Subcutaneous adipose tissue (tissue), 4 donors: Measurements from ENCODE around the gene REPS2. TPM values are rescaled to one million over a fixed set of nuclear protein-coding genes. Genes with fewer than 3 reads are reported as not detected.

Experiments
- total RNA-seq, 4 donors: library from RNA; depleted of rRNA; stranded (reverse); fragments of >200 nt; gene quantifications; one replicate each; pipeline ENCODE4 v1.1.0, GENCODE V29; 2016
- TF ChIP-seq, protein P1 (sequence below): fragments of 450-650 bp; IDR thresholded peaks from one replicate; pipeline ENCODE4 v1.5.1; 2016; ENCODE audit warnings: low read depth, mild to moderate bottlenecking, control low read depth, antibody characterized with exemption, moderate library complexity

The REPS2 gene
- total RNA-seq, 4 donors from 2014 or later = 3.3 to 10.3 (median 5.3) TPM

- TF ChIP-seq, protein P1, sequence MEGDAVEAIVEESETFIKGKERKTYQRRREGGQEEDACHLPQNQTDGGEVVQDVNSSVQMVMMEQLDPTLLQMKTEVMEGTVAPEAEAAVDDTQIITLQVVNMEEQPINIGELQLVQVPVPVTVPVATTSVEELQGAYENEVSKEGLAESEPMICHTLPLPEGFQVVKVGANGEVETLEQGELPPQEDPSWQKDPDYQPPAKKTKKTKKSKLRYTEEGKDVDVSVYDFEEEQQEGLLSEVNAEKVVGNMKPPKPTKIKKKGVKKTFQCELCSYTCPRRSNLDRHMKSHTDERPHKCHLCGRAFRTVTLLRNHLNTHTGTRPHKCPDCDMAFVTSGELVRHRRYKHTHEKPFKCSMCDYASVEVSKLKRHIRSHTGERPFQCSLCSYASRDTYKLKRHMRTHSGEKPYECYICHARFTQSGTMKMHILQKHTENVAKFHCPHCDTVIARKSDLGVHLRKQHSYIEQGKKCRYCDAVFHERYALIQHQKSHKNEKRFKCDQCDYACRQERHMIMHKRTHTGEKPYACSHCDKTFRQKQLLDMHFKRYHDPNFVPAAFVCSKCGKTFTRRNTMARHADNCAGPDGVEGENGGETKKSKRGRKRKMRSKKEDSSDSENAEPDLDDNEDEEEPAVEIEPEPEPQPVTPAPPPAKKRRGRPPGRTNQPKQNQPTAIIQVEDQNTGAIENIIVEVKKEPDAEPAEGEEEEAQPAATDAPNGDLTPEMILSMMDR = no peak
Observed at GRCh38 chrX:17020851-17021821, 74.7 kb downstream of the REPS2 start.

DNA sequence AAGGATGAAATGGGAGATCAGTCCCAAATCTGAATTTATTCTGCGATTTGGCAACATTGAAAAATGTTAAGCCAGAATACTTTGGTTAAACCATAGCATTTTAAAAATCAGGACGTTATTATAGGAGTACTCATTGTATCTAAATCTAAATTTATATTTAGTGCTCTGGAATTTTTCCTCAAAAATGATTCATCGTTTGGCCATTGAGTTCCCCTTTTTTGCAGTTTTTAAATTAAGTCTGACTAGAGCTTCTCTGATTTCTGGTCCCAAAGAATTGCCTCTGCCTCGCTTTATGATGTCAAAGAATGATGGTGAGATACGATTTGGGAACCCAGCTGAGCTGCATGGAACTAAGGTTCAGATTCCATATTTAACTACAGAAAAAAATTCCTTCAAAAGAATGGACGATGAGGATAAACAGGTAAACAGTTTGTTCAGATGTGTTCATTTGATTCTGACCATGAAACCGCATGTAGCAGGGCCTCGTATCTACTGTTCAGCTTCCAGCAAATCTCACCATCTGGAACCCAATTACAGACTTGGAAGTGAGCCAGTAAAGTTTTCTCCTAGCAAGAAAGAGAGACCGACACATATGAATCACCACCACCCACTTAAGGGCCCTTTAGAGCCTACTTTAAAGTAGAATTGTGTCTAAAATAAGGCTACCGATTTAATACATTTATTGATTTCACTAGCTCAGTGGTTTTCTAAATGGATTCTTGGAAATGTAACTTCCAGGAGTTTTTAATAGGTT, 75.6 kb downstream of the REPS2 start:
- TF ChIP-seq, protein P1 = no peak

GRCh38 chrX:17023661-17024060, 77.2 kb downstream of the REPS2 start:
- TF ChIP-seq, protein P1 = no peak

DNA sequence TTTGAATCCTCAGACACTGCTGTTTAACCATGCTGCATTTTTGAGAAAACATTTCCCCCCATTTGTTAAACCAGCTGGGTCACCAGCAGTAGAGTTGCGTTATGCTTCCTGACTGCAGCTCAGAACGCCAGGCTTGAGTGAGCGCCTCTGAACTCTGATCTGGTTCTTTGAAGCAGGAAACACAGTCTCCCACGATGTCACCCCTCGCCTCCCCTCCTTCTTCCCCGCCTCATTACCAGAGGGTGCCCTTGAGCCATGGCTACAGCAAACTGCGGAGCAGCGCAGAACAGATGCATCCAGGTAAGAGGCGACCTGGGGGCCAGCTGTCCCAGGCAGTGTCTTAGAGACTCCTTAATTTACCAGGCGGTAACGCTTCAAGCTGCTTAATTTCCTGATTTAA, 78.4 kb downstream of the REPS2 start:
- TF ChIP-seq, protein P1 = no peak

GRCh38 chrX:17025621-17026302, 79.3 kb downstream of the REPS2 start:
- TF ChIP-seq, protein P1 = no peak

- TF ChIP-seq, protein P1 = no peak
Observed at GRCh38 chrX:17027931-17028330, 81.5 kb downstream of the REPS2 start.

DNA sequence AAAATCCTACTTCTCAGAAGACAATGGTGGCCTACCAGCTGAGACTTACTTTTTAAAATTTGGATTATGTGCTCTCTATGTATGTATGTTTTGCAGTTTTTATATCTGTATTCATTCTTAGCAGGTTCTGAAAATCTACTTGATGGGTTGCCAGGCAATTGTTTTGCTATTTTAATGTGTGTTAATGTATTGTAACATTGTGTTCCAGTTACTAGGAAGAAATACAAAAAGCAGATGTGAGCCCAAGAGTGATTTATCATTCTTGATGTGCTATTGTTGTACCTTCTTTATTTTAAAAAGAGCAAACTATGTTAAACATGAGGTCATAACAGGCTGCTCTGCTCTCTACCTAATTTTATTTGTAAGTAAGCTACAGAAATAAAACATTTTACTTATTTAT, 81.9 kb downstream of the REPS2 start:
- TF ChIP-seq, protein P1 = no peak
